GM10266 (cell line): ENCODE results near the gene PRKCH.

Experiments used
- DNase-seq: peaks from one replicate; pipeline ENCODE4 v3.0.0; 2012; ENCODE audit errors: extremely low spot score
- CTCF ChIP-seq: IDR thresholded peaks from 2 replicates; pipeline ENCODE4 v1.5.1; 2012; ENCODE audit warnings: mild to moderate bottlenecking, low read depth; ENCODE audit not compliant: control insufficient read depth, insufficient read depth; ENCODE audit errors: missing control alignments

Gene PRKCH

GRCh38 chr14:61501714-61502458, 180.5 kb downstream of the PRKCH start:
- peak; percentile 32 for DNase-seq
- no peak for TF ChIP-seq CTCF

GRCh38 chr14:61502459-61503093, 181.2 kb downstream of the PRKCH start:
- DNase-seq, result no peak
- TF ChIP-seq CTCF, result no peak

GRCh38 chr14:61503167-61503801, 181.9 kb downstream of the PRKCH start:
- DNase-seq, result peak; percentile 26

GRCh38 chr14:61504901-61505300, 183.5 kb downstream of the PRKCH start:
- TF ChIP-seq CTCF, result no peak
- no peak for DNase-seq

More at GRCh38 chr14:61503167-61503801, 181.9 kb downstream of the PRKCH start:
- TF ChIP-seq CTCF, result no peak

- no peak for TF ChIP-seq CTCF
- no peak for DNase-seq
Measured at GRCh38 chr14:61505815-61506809, 184.7 kb downstream of the PRKCH start.

GRCh38 chr14:61508526-61508925, 187.1 kb downstream of the PRKCH start:
- DNase-seq, result no peak
- no peak for TF ChIP-seq CTCF
